Measurements from ENCODE around the gene HOXD11. TPM values are rescaled to one million over a fixed set of nuclear protein-coding genes. Genes with fewer than 3 reads are reported as not detected.

Gene HOXD11
- total and polyA plus RNA-seq, 2 donors (not counting 3 experiments of a cell fraction or from before 2014, with no cell fraction given) = not detected

- dilution Hi-C loops (cut with MboI; ENCODE audit: extremely low pct_ligation_motif_present, low sequenced_read_pairs) = loop anchor here (25.0 kb wide), 1 partner anchor 509 kb away; no protein-coding TSS in a partner anchor
- Histone ChIP-seq H3K4me1 (ENCODE audit: control insufficient read depth, extremely low read depth, insufficient read depth, low read length) (peaks cover 35% of the 10 kb centered on the region), H2AFZ (ENCODE audit: low read depth, low read length) (peak overlapping the region; percentile 85), H4K20me1 (replicated peaks; ENCODE audit: control insufficient read depth, extremely low read depth, insufficient read depth, low read length) (no peaks in the 10 kb centered on the region), H3K36me3 (ENCODE audit: control insufficient read depth in 2 of 2, extremely low read depth in 1 of 2, insufficient read depth in 2 of 2, low read length in 2 of 2) (no peaks in the 10 kb centered on the region), H3K9me3 (replicated peaks; ENCODE audit: control insufficient read depth, insufficient read depth, low read length) (no peaks in the 10 kb centered on the region), H3K27me3 (ENCODE audit: control insufficient read depth in 2 of 2, insufficient read depth in 2 of 2, low read length in 2 of 2) (peaks cover 5% of the 10 kb centered on the region in 2 experiments), H3K27ac (ENCODE audit: insufficient read depth, low read depth, low read length) (peak overlapping the region; percentile 23), H3K4me3 (replicated peaks in 1 of 3; ENCODE audit: insufficient read depth in 1 of 3, low read depth in 1 of 3, low read length in 3 of 3) (peak overlapping the region; percentile 2 to 56 (median 43)), H3K9ac (replicated peaks; ENCODE audit: extremely low read depth, insufficient read depth, low read length) (peak overlapping the region; percentile 7), H3K9me1 (replicated peaks; ENCODE audit: control insufficient read depth, extremely low read depth, insufficient read depth, low read length) (no peaks in the 10 kb centered on the region), H3K79me2 (ENCODE audit: control insufficient read depth, insufficient read depth, low read length) (peaks cover 17% of the 10 kb centered on the region), H3K4me2 (ENCODE audit: insufficient read depth, low read length) (peak overlapping the region; percentile 42)
- FAIRE-seq = peak; percentile 74
- no peak for TF ChIP-seq POLR2AphosphoS5 (IDR thresholded peaks at IDR 0.05; ENCODE audit: insufficient read depth, low read depth, low read length)
- DNase-seq (ENCODE audit: low read depth, low spot score) = peak; percentile 53
- ChIA-PET POLR2A (no interaction called here), CTCF (interaction anchor here (0.6 to 10.1 kb wide), 18 partner anchors 8 to 1637 kb away, joined by 3 to 458 read pairs (median 19); no protein-coding TSS in a partner anchor)
- BruUV-seq (replicated peaks) = no TSS peak
- intact Hi-C loops (cut with micrococcal nuclease) = loop anchor here (5.0 kb wide), 2 partner anchors 929 to 1629 kb away; no protein-coding TSS in a partner anchor
Measured at GRCh38 chr2:176128172-176128981, 21.3 kb downstream of the HOXD11 start.

- H3K27me3 ChIP-seq (ENCODE audit: control insufficient read depth in 2 of 2, insufficient read depth in 2 of 2, low read length in 2 of 2) = no peaks in the 10 kb centered on the region
- H3K4me3 ChIP-seq (replicated peaks in 1 of 3; ENCODE audit: insufficient read depth in 1 of 3, low read depth in 1 of 3, low read length in 3 of 3) = peak within 1 kb of the TSS; percentile 43 to 93 (median 88)
- intact Hi-C loops (cut with micrococcal nuclease) = loop anchor here (1.0 to 5.0 kb wide), 4 partner anchors 9 to 1628 kb away; no protein-coding TSS in a partner anchor
- dilution Hi-C loops (cut with MboI; ENCODE audit: extremely low pct_ligation_motif_present, low sequenced_read_pairs) = loop anchor here (25.0 kb wide), 1 partner anchor 508 kb away; no protein-coding TSS in a partner anchor
- H3K9me1 ChIP-seq (replicated peaks; ENCODE audit: control insufficient read depth, extremely low read depth, insufficient read depth, low read length) = no peaks in the 10 kb centered on the region
- FAIRE-seq (peak; percentile 74), DNase-seq (ENCODE audit: low read depth, low spot score) (peak; percentile 81)
- peak within 1 kb of the TSS; percentile 99 for H3K4me2 ChIP-seq (ENCODE audit: insufficient read depth, low read length)
- no peaks in the 10 kb centered on the region for H3K36me3 ChIP-seq (ENCODE audit: control insufficient read depth in 2 of 2, extremely low read depth in 1 of 2, insufficient read depth in 2 of 2, low read length in 2 of 2)
- H3K27ac ChIP-seq (ENCODE audit: insufficient read depth, low read depth, low read length) = peak within 1 kb of the TSS; percentile 67
- TF ChIP-seq MYC (IDR thresholded peaks at IDR 0.05; ENCODE audit: low read depth, low read length) (peak; percentile 22), POLR2AphosphoS5 (IDR thresholded peaks at IDR 0.05; ENCODE audit: insufficient read depth, low read depth, low read length) (peak; percentile 70), EZH2 (IDR thresholded peaks at IDR 0.05; ENCODE audit: borderline replicate concordance, low read depth, low read length, severe bottlenecking) (peak; percentile 24)
- TF ChIP-seq, protein P1, sequence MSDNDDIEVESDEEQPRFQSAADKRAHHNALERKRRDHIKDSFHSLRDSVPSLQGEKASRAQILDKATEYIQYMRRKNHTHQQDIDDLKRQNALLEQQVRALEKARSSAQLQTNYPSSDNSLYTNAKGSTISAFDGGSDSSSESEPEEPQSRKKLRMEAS (IDR thresholded peaks at IDR 0.05; ENCODE audit: insufficient read depth, insufficient read length) = no peak
- ChIA-PET POLR2A (no interaction called here), CTCF (interaction anchor here (1.2 to 10.1 kb wide), 11 partner anchors 10 to 1033 kb away, joined by 4 to 458 read pairs (median 82); no protein-coding TSS in a partner anchor)
- H3K9me3 ChIP-seq (replicated peaks; ENCODE audit: control insufficient read depth, insufficient read depth, low read length) = no peaks in the 10 kb centered on the region
- peak within 1 kb of the TSS; percentile 90 for H3K9ac ChIP-seq (replicated peaks; ENCODE audit: extremely low read depth, insufficient read depth, low read length)
- H3K79me2 ChIP-seq (ENCODE audit: control insufficient read depth, insufficient read depth, low read length) = peaks cover 18% of the 10 kb centered on the region
- peaks cover 36% of the 10 kb centered on the region for H3K4me1 ChIP-seq (ENCODE audit: control insufficient read depth, extremely low read depth, insufficient read depth, low read length)
- H4K20me1 ChIP-seq (replicated peaks; ENCODE audit: control insufficient read depth, extremely low read depth, insufficient read depth, low read length) = no peaks in the 10 kb centered on the region
- peak within 1 kb of the TSS; percentile 85 for H2AFZ ChIP-seq (ENCODE audit: low read depth, low read length)
- BruUV-seq (replicated peaks) = no TSS peak
Measured at GRCh38 chr2:176128982-176129796, 22.1 kb downstream of the HOXD11 start, which contains the start of gene HOXD8. TSS of gene HOXD8 (plus strand) at chr2:176129705. CDS start at chr2:176130367, 662 bp downstream.

Data from endothelial cell of umbilical vein (primary cell).